Gastroesophageal sphincter (tissue), 4 donors: ENCODE results near the gene DCUN1D5. TPM values are rescaled to one million over a fixed set of nuclear protein-coding genes. Genes with fewer than 3 reads are reported as not detected.

Source experiments
- ATAC-seq: fragments of 150-250 bp; one replicate; pipeline ENCODE4 v1.9.1; 2016; ENCODE audit warnings: mild to moderate bottlenecking, moderate library complexity
- H3K27ac ChIP-seq, 4 donors: fragments of 200-600 bp; sonication (generic) in 3 of 4; 1 replicate in 3 of 4; 2 replicates in 1 of 4; pipeline ENCODE4 v1.5.1; 2016 to 2019
- H3K27me3 ChIP-seq: fragments of 200-600 bp; sonication (generic); one replicate; pipeline ENCODE4 v1.5.1; 2019
- H3K36me3 ChIP-seq, 2 donors: fragments of 200-600 bp; sonication (generic); one replicate each; pipeline ENCODE4 v1.5.1; 2019; ENCODE audit warnings: control low read depth in 1 of 2
- H3K4me1 ChIP-seq, 3 donors: fragments of 200-600 bp; sonication (generic); 1 replicate in 2 of 3; 2 replicates in 1 of 3; pipeline ENCODE4 v1.5.1; 2016 to 2019; ENCODE audit warnings: control low read depth in 2 of 3
- H3K4me3 ChIP-seq, 2 donors: fragments of 200-600 bp; sonication (generic); one replicate each; pipeline ENCODE4 v1.5.1; 2019; ENCODE audit warnings: mild to moderate bottlenecking in 1 of 2, moderate library complexity in 1 of 2
- H3K9me3 ChIP-seq, 3 donors: fragments of 200-600 bp; sonication (generic); one replicate each; pipeline ENCODE4 v1.5.1; 2017 to 2019; ENCODE audit warnings: control low read depth in 2 of 3
- EP300 ChIP-seq: sonication (generic); formaldehyde crosslinking; IDR thresholded peaks from one replicate; pipeline ENCODE4 v1.6.1; 2017; ENCODE audit warnings: antibody characterized with exemption, mild to moderate bottlenecking
- POLR2A ChIP-seq, 2 donors: fragments of 450-650 bp; IDR thresholded peaks; one replicate each; pipeline ENCODE4 v1.6.1; 2017; ENCODE audit warnings: antibody characterized with exemption in 2 of 2, mild to moderate bottlenecking in 2 of 2, moderate library complexity in 1 of 2
- POLR2AphosphoS5 ChIP-seq: sonication (generic); formaldehyde crosslinking; IDR thresholded peaks from one replicate; pipeline ENCODE4 v1.6.1; 2017; ENCODE audit warnings: antibody characterized with exemption
- WGBS, 2 donors: methylation state at CpG; one replicate each; pipeline ENCODE4 v1.1.5; 2018; ENCODE audit warnings: low coverage in 1 of 2; 5-methylcytosine and 5-hydroxymethylcytosine counted together
- total RNA-seq, 4 donors: library from RNA; depleted of rRNA; stranded (reverse); fragments of >200 nt; gene quantifications; one replicate each; pipeline ENCODE4 v1.1.0, GENCODE V29; 2016
- TF ChIP-seq, protein P1 (sequence below), 4 experiments: fragments of 200-600 bp in 2 of 4; fragments of 450-650 bp in 2 of 4; sonication (generic) in 1 of 4; IDR thresholded peaks; one replicate each; pipeline ENCODE4 v1.5.1; 2017 to 2019; ENCODE audit warnings: antibody characterized with exemption in 4 of 4, mild to moderate bottlenecking in 2 of 4, moderate library complexity in 2 of 4

The DCUN1D5 gene
- total RNA-seq, 4 donors from 2014 or later = 32.6 to 45.8 (median 42.1) TPM

DNA sequence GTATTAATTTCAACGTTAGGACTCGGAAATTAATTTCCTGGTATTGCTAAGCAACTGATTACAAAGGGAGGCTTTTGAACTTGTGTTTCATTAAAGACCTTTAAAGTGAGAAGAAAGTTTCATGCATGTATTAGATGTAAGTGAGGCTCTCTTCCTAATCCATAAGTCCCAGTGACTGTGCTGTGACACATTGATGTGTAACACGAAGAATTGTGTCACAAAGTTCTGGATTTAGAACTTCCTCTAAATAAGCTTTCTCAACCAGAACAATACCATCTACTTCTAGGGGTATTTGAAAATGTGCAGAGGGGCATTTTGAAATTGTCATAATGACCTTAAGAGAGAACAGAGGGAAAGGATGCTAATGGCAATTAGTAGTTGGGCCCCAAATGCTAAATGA is 14.4 kb downstream of the DCUN1D5 start:
- TF ChIP-seq POLR2AphosphoS5 (no peak), POLR2A (IDR thresholded peaks at IDR 0.05) (no peak), EP300 (no peak)
- TF ChIP-seq, protein P1, sequence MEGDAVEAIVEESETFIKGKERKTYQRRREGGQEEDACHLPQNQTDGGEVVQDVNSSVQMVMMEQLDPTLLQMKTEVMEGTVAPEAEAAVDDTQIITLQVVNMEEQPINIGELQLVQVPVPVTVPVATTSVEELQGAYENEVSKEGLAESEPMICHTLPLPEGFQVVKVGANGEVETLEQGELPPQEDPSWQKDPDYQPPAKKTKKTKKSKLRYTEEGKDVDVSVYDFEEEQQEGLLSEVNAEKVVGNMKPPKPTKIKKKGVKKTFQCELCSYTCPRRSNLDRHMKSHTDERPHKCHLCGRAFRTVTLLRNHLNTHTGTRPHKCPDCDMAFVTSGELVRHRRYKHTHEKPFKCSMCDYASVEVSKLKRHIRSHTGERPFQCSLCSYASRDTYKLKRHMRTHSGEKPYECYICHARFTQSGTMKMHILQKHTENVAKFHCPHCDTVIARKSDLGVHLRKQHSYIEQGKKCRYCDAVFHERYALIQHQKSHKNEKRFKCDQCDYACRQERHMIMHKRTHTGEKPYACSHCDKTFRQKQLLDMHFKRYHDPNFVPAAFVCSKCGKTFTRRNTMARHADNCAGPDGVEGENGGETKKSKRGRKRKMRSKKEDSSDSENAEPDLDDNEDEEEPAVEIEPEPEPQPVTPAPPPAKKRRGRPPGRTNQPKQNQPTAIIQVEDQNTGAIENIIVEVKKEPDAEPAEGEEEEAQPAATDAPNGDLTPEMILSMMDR (IDR thresholded peaks at IDR 0.05) = no peak
- Histone ChIP-seq H3K4me3 (no peak overlapping the region), H3K27me3 (no peaks in the 10 kb centered on the region), H3K4me1 (no peaks in the 10 kb centered on the region), H3K9me3 (no peaks in the 10 kb centered on the region), H3K36me3 (peaks cover 0 to 75% of the 10 kb centered on the region in 2 donors), H3K27ac (no peak overlapping the region)
- ATAC-seq = no peak
- WGBS, 2 donors = 85 to 100% methylated on average over 3 of the region's 3 CpGs

DNA sequence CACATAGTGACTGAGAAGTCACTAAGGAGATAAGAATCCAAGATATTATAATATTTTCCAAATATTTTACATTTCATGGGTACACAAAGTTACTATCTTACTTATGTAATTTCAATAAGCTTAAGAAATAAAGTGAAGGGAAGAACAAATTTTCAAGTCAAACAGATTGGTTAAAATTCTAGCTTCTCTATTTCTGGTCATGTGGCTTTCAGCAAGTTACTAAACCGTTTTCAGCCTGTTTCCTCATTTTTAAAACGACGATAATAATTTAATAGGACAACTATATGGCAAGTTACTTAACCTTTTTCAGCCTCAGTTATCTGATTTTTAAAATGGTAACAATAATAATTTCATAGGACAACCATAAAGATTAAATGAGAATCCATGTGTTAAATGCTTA is 15.6 kb downstream of the DCUN1D5 start:
- Histone ChIP-seq H3K27me3 (no peaks in the 10 kb centered on the region), H3K4me1 (no peaks in the 10 kb centered on the region), H3K4me3 (no peak overlapping the region), H3K36me3 (peaks cover 0 to 66% of the 10 kb centered on the region in 2 donors), H3K9me3 (no peaks in the 10 kb centered on the region), H3K27ac (no peak overlapping the region)
- 87 to 90% methylated on average over 3 of the region's 3 CpGs for WGBS, 2 donors
- no peak for ATAC-seq
- TF ChIP-seq POLR2AphosphoS5 (no peak), EP300 (no peak), POLR2A (IDR thresholded peaks at IDR 0.05) (no peak)
- TF ChIP-seq, protein P1 (IDR thresholded peaks at IDR 0.05) = no peak

DNA sequence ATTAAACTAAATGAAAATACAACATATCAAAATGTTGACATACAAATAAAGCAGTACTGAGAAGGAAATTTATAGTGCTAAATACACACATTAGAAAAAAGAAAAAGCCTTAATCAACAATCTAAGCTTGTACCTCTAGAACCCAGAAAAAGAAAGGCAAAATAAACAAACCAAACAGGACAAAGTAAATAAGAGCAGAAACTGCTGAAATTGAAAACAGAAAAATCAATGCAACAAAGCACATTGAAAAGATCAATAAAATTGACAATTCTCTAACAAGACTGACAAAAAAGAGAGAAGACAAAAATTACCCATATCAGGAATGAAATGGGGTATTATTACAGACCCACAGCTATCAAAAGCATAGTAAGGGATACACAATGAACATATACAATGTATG is 21.0 kb downstream of the DCUN1D5 start:
- Histone ChIP-seq H3K4me1 (no peaks in the 10 kb centered on the region), H3K4me3 (no peak overlapping the region), H3K9me3 (no peaks in the 10 kb centered on the region), H3K27me3 (no peaks in the 10 kb centered on the region), H3K36me3 (peaks cover 0 to 22% of the 10 kb centered on the region in 2 donors), H3K27ac (no peak overlapping the region)
- TF ChIP-seq, protein P1 (IDR thresholded peaks at IDR 0.05) = no peak
- TF ChIP-seq POLR2AphosphoS5 = no peak
- TF ChIP-seq POLR2A (IDR thresholded peaks at IDR 0.05) = no peak
- TF ChIP-seq EP300 = no peak
- ATAC-seq = no peak

DNA sequence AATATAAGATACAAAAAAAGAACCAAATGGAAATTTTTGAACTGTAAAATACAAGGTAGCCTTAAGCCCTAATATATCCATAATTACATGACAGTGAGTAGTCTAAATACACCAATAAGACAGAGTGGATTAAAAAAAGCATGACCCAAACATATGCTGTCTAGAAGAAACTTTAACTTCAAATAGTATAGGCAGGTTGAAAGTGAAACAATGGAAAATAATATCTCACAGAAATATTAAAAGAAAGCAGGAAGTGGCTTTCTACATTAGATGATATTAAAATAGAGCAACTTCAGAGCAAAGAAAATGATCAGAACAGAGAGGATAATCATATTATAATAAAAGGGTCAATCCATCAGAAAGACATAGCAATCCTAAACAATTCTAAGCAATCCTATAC is 21.8 kb downstream of the DCUN1D5 start:
- Histone ChIP-seq H3K27ac (no peak overlapping the region), H3K36me3 (peaks cover 0 to 24% of the 10 kb centered on the region in 2 donors), H3K9me3 (no peaks in the 10 kb centered on the region), H3K4me1 (no peaks in the 10 kb centered on the region), H3K4me3 (no peak overlapping the region), H3K27me3 (no peaks in the 10 kb centered on the region)
- no peak for TF ChIP-seq POLR2AphosphoS5
- no peak for TF ChIP-seq EP300
- TF ChIP-seq POLR2A (IDR thresholded peaks at IDR 0.05) = no peak
- TF ChIP-seq, protein P1 (IDR thresholded peaks at IDR 0.05) = no peak
- ATAC-seq = no peak

DNA sequence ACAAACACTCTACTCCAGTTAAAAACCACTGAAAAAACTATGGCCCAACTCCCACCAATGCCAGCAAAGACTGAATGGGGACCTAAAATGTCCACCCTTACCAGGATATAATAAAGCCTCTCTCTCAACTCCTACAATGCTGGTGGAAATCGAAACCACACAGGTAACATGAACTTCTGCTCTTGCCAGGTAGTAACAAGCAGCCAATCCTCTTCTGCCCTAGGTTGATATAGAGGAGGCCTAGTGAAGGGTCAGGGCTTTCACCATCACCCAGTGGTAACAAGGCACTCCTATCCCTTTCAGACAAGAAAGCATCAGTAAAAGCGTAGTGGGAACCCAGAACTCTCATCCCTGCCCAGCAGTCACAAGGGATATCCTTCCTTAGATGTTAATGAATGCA is 22.6 kb downstream of the DCUN1D5 start:
- ATAC-seq = no peak
- H3K9me3 ChIP-seq = no peaks in the 10 kb centered on the region
- WGBS, 2 donors = 100% methylated on average over 1 of the region's 2 CpGs; no CpG with 5 or more reads in 1 of the 2 donors
- no peaks in the 10 kb centered on the region for H3K4me1 ChIP-seq
- H3K27me3 ChIP-seq = no peaks in the 10 kb centered on the region
- peaks cover 0 to 24% of the 10 kb centered on the region in 2 donors for H3K36me3 ChIP-seq
- no peak overlapping the region for H3K4me3 ChIP-seq
- TF ChIP-seq POLR2A (IDR thresholded peaks at IDR 0.05) (no peak), POLR2AphosphoS5 (no peak), EP300 (no peak)
- TF ChIP-seq, protein P1 (IDR thresholded peaks at IDR 0.05) = no peak
- H3K27ac ChIP-seq = no peak overlapping the region
